Ishikawa (cell line): Measurements from ENCODE around the gene PPDPF.

Source experiments
- CEBPB ChIP-seq: IDR thresholded peaks from 2 replicates; pipeline ENCODE4 v1.6.1; 2012
- CREB1 ChIP-seq: IDR thresholded peaks from 2 replicates; pipeline ENCODE4 v1.6.1; 2012; ENCODE audit warnings: low read depth
- EGR1 ChIP-seq: IDR thresholded peaks from 2 replicates; pipeline ENCODE4 v1.6.1; 2012
- EP300 ChIP-seq: IDR thresholded peaks from 2 replicates; pipeline ENCODE4 v1.6.1; 2012; ENCODE audit warnings: borderline replicate concordance
- FOXM1 ChIP-seq: IDR thresholded peaks from 2 replicates; pipeline ENCODE4 v1.6.1; 2012; ENCODE audit warnings: low read depth, borderline replicate concordance
- MAX ChIP-seq: IDR thresholded peaks from 2 replicates; pipeline ENCODE4 v1.6.1; 2012
- NFIC ChIP-seq: IDR thresholded peaks from 2 replicates; pipeline ENCODE4 v1.6.1; 2012
- RAD21 ChIP-seq: IDR thresholded peaks from 2 replicates; pipeline ENCODE4 v1.6.1; 2012; ENCODE audit warnings: low read depth
- REST ChIP-seq: IDR thresholded peaks from 2 replicates; pipeline ENCODE4 v1.6.1; 2012; ENCODE audit warnings: low read depth, mild to moderate bottlenecking
- TAF1 ChIP-seq: IDR thresholded peaks from 2 replicates; pipeline ENCODE4 v1.6.1; 2012; ENCODE audit warnings: low read depth, mild to moderate bottlenecking
- TCF12 ChIP-seq: IDR thresholded peaks from 2 replicates; pipeline ENCODE4 v1.6.1; 2012; ENCODE audit warnings: low read depth
- TEAD4 ChIP-seq: IDR thresholded peaks from 2 replicates; pipeline ENCODE4 v1.6.1; 2012
- USF1 ChIP-seq: IDR thresholded peaks from 2 replicates; pipeline ENCODE4 v1.6.1; 2012
- YY1 ChIP-seq: IDR thresholded peaks from 2 replicates; pipeline ENCODE4 v1.6.1; 2012; ENCODE audit warnings: low read depth
- ZBTB7A ChIP-seq: IDR thresholded peaks from 2 replicates; pipeline ENCODE4 v1.6.1; 2012; ENCODE audit warnings: low read depth

Gene PPDPF

GRCh38 chr20:63570281-63571086, 49.9 kb downstream of the PPDPF start:
- TF ChIP-seq TEAD4 (no peak), CREB1 (no peak), EP300 (no peak), TAF1 (no peak), REST (no peak), YY1 (no peak), FOXM1 (no peak), NFIC (no peak), MAX (no peak), EGR1 (no peak), ZBTB7A (no peak), USF1 (no peak), RAD21 (no peak), TCF12 (no peak), CEBPB (no peak)
